WTC11 (cell line): Measurements from ENCODE around the gene SS18. TPM values are rescaled to one million over a fixed set of nuclear protein-coding genes. Genes with fewer than 3 reads are reported as not detected.

Experiments
- ATAC-seq: fragments of 200-7000 bp; cut with Tn5 transposase; 2 replicates; pipeline ENCODE4 v1.10.0; 2021; ENCODE audit warnings: mild to moderate bottlenecking, moderate library complexity
- CTCF ChIA-PET: fragments of 300-600 bp; sonication (Branson Sonifier 250); formaldehyde crosslinking; loops from one replicate; lab custom pipeline; 2021; ENCODE audit warnings: antibody characterized with exemption; lab: Charles Lee
- POLR2A ChIA-PET: fragments of 350-600 bp; sonication (Branson Sonifier 250); formaldehyde crosslinking; loops from one replicate; lab custom pipeline; 2021; ENCODE audit warnings: antibody characterized with exemption; lab: Charles Lee
- DNase-seq: peaks from one replicate; pipeline ENCODE4 v3.0.0; 2021; ENCODE audit warnings: low spot score
- H3K27ac Mint-ChIP-seq: 2 replicates; pipeline ENCODE4 v1.8.0; 2021; ENCODE audit warnings: mixed read lengths
- H3K27me3 Mint-ChIP-seq: 2 replicates; pipeline ENCODE4 v1.8.0; 2021; ENCODE audit warnings: low read depth, mild to moderate bottlenecking, moderate library complexity, mixed read lengths
- H3K36me3 Mint-ChIP-seq: 2 replicates; pipeline ENCODE4 v1.8.0; 2021; ENCODE audit warnings: mixed read lengths
- H3K4me1 Mint-ChIP-seq: 2 replicates; pipeline ENCODE4 v1.8.0; 2022; ENCODE audit warnings: mixed read lengths
- H3K4me3 Mint-ChIP-seq: 2 replicates; pipeline ENCODE4 v1.8.0; 2021; ENCODE audit warnings: mild to moderate bottlenecking, moderate library complexity, mixed read lengths
- H3K9me3 Mint-ChIP-seq: 2 replicates; pipeline ENCODE4 v1.8.0; 2021; ENCODE audit warnings: mixed read lengths
- ATF1 ChIP-seq: sonication (generic); formaldehyde crosslinking; IDR thresholded peaks from 2 replicates; pipeline ENCODE4 v1.8.1; 2023; ENCODE audit warnings: mild to moderate bottlenecking, moderate library complexity, missing genetic modification reagents
- ATF2 ChIP-seq: sonication (generic); formaldehyde crosslinking; IDR thresholded peaks from 2 replicates; pipeline ENCODE4 v1.8.1; 2022; ENCODE audit warnings: low read depth, missing genetic modification reagents, borderline replicate concordance
- ATF3 ChIP-seq: sonication (generic); formaldehyde crosslinking; conservative IDR thresholded peaks from 2 replicates; pipeline ENCODE4 v1.8.1; 2022; ENCODE audit warnings: mild to moderate bottlenecking, missing genetic modification reagents
- CTCF ChIP-seq: fragments of 200-600 bp; IDR thresholded peaks from 2 replicates; pipeline ENCODE4 v1.8.0; 2022; ENCODE audit warnings: antibody characterized with exemption
- EMX1 ChIP-seq: fragments of 250-450 bp; sonication (Bioruptor Pico); IDR thresholded peaks from 2 replicates; pipeline ENCODE4 v1.8.0; 2021; ENCODE audit warnings: mild to moderate bottlenecking
- FOXJ3 ChIP-seq: sonication (generic); formaldehyde crosslinking; IDR thresholded peaks from 2 replicates; pipeline ENCODE4 v1.9.0; 2021; ENCODE audit warnings: missing genetic modification reagents, mild to moderate bottlenecking, borderline replicate concordance
- HMGA2 ChIP-seq: fragments of 250-450 bp; sonication (Bioruptor Pico); IDR thresholded peaks from 2 replicates; pipeline ENCODE4 v1.4.0; 2021; ENCODE audit warnings: mild to moderate bottlenecking, moderate library complexity
- MYBL2 ChIP-seq: sonication (generic); formaldehyde crosslinking; IDR thresholded peaks from 2 replicates; pipeline ENCODE4 v1.8.1; 2023; ENCODE audit warnings: mild to moderate bottlenecking, moderate library complexity, missing genetic modification reagents
- NR1H2 ChIP-seq: sonication (generic); formaldehyde crosslinking; IDR thresholded peaks from 2 replicates; pipeline ENCODE4 v1.9.0; 2021; ENCODE audit warnings: mild to moderate bottlenecking, moderate library complexity, missing genetic modification reagents
- PRDM15 ChIP-seq: sonication (generic); formaldehyde crosslinking; IDR thresholded peaks from 2 replicates; pipeline ENCODE4 v1.8.0; 2022; ENCODE audit warnings: missing genetic modification reagents
- SMAD4 ChIP-seq: sonication (generic); formaldehyde crosslinking; IDR thresholded peaks from 2 replicates; pipeline ENCODE4 v1.8.0; 2022; ENCODE audit warnings: mild to moderate bottlenecking, missing genetic modification reagents
- TCF7 ChIP-seq: sonication (generic); formaldehyde crosslinking; IDR thresholded peaks from 2 replicates; pipeline ENCODE4 v1.8.0; 2022; ENCODE audit warnings: mild to moderate bottlenecking, low read depth, missing genetic modification reagents, moderate library complexity
- USF2 ChIP-seq: sonication (generic); formaldehyde crosslinking; IDR thresholded peaks from 2 replicates; pipeline ENCODE4 v1.8.1; 2023; ENCODE audit warnings: mild to moderate bottlenecking, missing genetic modification reagents, moderate library complexity
- ZNF281 ChIP-seq: sonication (generic); formaldehyde crosslinking; IDR thresholded peaks from 2 replicates; pipeline ENCODE4 v1.8.0; 2023; ENCODE audit warnings: mild to moderate bottlenecking, missing genetic modification reagents
- total RNA-seq: library from RNA; stranded (reverse); gene quantifications from 3 replicates; pipeline ENCODE4 v1.2.3, GENCODE V29; 2021
- TF ChIP-seq, protein P1 (sequence below): sonication (generic); formaldehyde crosslinking; IDR thresholded peaks from 2 replicates; pipeline ENCODE4 v1.8.0; 2022; ENCODE audit warnings: mild to moderate bottlenecking, missing genetic modification reagents
- TF ChIP-seq, protein P2 (sequence below): sonication (generic); formaldehyde crosslinking; IDR thresholded peaks from 2 replicates; pipeline ENCODE4 v1.8.0; 2022; ENCODE audit warnings: mild to moderate bottlenecking, missing genetic modification reagents
- TF ChIP-seq, protein P3 (sequence below): sonication (generic); formaldehyde crosslinking; IDR thresholded peaks from 2 replicates; pipeline ENCODE4 v1.8.1; 2022; ENCODE audit warnings: mild to moderate bottlenecking, moderate library complexity, missing genetic modification reagents
- TF ChIP-seq, protein P4 (sequence below): sonication (generic); formaldehyde crosslinking; IDR thresholded peaks from 2 replicates; pipeline ENCODE4 v1.8.1; 2022; ENCODE audit warnings: low read depth, mild to moderate bottlenecking, moderate library complexity, missing genetic modification reagents, borderline replicate concordance
- TF ChIP-seq, protein P5 (sequence below): fragments of 250-450 bp; sonication (Bioruptor Pico); conservative IDR thresholded peaks from 2 replicates; pipeline ENCODE4 v1.9.0; 2021; ENCODE audit warnings: mild to moderate bottlenecking

SS18 gene
- total RNA-seq, 1 experiment from 2014 or later: 73.0 TPM

- H3K36me3 Mint-ChIP-seq: peaks cover 58% of the 10 kb centered on the region
- no peaks in the 10 kb centered on the region for H3K4me1 Mint-ChIP-seq
- no peaks in the 10 kb centered on the region for H3K27me3 Mint-ChIP-seq
- no peaks in the 10 kb centered on the region for H3K9me3 Mint-ChIP-seq
- no peak overlapping the region for H3K4me3 Mint-ChIP-seq
- ATAC-seq (no peak), DNase-seq (no peak)
- POLR2A ChIA-PET: no interaction called here
- H3K27ac Mint-ChIP-seq: no peak overlapping the region
- TF ChIP-seq FOXJ3: no peak
- no peak for TF ChIP-seq MYBL2 (CRISPR knock-in tag)
- TF ChIP-seq, protein P1, sequence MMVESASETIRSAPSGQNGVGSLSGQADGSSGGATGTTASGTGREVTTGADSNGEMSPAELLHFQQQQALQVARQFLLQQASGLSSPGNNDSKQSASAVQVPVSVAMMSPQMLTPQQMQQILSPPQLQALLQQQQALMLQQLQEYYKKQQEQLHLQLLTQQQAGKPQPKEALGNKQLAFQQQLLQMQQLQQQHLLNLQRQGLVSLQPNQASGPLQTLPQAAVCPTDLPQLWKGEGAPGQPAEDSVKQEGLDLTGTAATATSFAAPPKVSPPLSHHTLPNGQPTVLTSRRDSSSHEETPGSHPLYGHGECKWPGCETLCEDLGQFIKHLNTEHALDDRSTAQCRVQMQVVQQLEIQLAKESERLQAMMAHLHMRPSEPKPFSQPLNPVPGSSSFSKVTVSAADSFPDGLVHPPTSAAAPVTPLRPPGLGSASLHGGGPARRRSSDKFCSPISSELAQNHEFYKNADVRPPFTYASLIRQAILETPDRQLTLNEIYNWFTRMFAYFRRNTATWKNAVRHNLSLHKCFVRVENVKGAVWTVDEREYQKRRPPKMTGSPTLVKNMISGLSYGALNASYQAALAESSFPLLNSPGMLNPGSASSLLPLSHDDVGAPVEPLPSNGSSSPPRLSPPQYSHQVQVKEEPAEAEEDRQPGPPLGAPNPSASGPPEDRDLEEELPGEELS: no peak
- TF ChIP-seq, protein P2, sequence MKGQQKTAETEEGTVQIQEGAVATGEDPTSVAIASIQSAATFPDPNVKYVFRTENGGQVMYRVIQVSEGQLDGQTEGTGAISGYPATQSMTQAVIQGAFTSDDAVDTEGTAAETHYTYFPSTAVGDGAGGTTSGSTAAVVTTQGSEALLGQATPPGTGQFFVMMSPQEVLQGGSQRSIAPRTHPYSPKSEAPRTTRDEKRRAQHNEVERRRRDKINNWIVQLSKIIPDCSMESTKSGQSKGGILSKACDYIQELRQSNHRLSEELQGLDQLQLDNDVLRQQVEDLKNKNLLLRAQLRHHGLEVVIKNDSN (CRISPR knock-in tag): no peak
- no peak for TF ChIP-seq USF2 (CRISPR knock-in tag)
- TF ChIP-seq, protein P3, sequence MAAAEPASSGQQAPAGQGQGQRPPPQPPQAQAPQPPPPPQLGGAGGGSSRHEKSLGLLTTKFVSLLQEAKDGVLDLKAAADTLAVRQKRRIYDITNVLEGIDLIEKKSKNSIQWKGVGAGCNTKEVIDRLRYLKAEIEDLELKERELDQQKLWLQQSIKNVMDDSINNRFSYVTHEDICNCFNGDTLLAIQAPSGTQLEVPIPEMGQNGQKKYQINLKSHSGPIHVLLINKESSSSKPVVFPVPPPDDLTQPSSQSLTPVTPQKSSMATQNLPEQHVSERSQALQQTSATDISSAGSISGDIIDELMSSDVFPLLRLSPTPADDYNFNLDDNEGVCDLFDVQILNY (CRISPR knock-in tag): no peak
- TF ChIP-seq, protein P4, sequence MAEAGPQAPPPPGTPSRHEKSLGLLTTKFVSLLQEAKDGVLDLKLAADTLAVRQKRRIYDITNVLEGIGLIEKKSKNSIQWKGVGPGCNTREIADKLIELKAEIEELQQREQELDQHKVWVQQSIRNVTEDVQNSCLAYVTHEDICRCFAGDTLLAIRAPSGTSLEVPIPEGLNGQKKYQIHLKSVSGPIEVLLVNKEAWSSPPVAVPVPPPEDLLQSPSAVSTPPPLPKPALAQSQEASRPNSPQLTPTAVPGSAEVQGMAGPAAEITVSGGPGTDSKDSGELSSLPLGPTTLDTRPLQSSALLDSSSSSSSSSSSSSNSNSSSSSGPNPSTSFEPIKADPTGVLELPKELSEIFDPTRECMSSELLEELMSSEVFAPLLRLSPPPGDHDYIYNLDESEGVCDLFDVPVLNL (CRISPR knock-in tag): no peak
- no peak for TF ChIP-seq ATF2 (CRISPR knock-in tag)
- TF ChIP-seq ATF1 (CRISPR knock-in tag): no peak
- no peak for TF ChIP-seq ATF3 (CRISPR knock-in tag)
- no peak for TF ChIP-seq CTCF
- no peak for TF ChIP-seq NR1H2
- no peak for TF ChIP-seq SMAD4 (CRISPR knock-in tag)
- TF ChIP-seq, protein P5, sequence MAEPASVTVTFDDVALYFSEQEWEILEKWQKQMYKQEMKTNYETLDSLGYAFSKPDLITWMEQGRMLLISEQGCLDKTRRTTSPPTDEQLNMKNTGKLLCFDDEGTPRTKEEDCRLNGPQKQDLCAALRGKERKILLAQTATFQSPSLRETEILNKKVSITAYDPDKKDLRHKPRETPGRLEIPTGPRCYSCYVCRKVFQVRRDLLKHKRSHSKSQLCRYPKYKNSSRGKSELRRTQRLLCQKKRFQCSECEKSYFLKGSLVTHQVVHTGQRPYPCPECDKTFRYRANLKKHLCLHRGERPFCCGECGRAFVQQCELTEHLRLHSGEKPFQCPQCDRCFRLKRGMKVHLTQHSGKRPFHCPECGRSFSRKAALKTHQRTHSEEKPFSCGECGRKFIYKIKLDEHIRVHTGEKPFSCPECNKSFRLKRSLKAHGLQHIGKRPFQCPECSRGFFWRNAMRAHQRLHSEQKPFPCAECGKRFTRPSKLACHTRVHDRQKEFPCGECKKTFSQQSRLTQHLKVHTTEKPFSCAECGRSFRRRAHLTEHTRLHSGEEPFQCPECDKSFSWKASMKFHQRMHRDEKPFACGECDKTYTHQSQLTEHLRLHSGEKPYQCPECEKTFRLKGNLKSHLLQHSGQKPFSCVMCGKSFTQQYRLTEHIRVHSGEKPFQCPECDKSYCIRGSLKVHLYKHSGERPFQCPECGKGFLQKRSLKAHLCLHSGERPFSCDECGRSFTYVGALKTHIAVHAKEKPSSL (CRISPR knock-in tag): no peak
- TF ChIP-seq TCF7 (CRISPR knock-in tag): no peak
- TF ChIP-seq PRDM15 (CRISPR knock-in tag): no peak
- TF ChIP-seq HMGA2 (CRISPR knock-in tag): no peak
- TF ChIP-seq ZNF281 (CRISPR knock-in tag): no peak
- TF ChIP-seq EMX1 (CRISPR knock-in tag): no peak
- CTCF ChIA-PET: no interaction called here
These were observed 16.2 kb downstream of the SS18 start for GRCh38 chr18:26074246-26074645.
